Immature natural killer cell (primary cell): ENCODE measurements around the gene NUCKS1. TPM values are rescaled to one million over a fixed set of nuclear protein-coding genes. Genes with fewer than 3 reads are reported as not detected.

Experiments
- DNase-seq, 3 donors: peaks; one replicate each; pipeline ENCODE4 v3.0.0; 2022; ENCODE audit warnings: mixed read lengths in 1 of 3
- H3K27ac Mint-ChIP-seq, 6 donors: one replicate each; pipeline ENCODE4 v1.8.0; 2020; ENCODE audit warnings: mixed read lengths in 6 of 6, mild to moderate bottlenecking in 5 of 6, inconsistent platforms in 4 of 6, moderate library complexity in 3 of 6
- H3K27me3 Mint-ChIP-seq, 3 donors: one replicate each; pipeline ENCODE4 v1.8.0; 2020 to 2021; ENCODE audit warnings: low read depth in 3 of 3, mild to moderate bottlenecking in 3 of 3, mixed read lengths in 3 of 3, moderate library complexity in 3 of 3, inconsistent platforms in 1 of 3
- H3K36me3 Mint-ChIP-seq, 3 donors: one replicate each; pipeline ENCODE4 v1.8.0; 2020; ENCODE audit warnings: mixed read lengths in 3 of 3, inconsistent platforms in 2 of 3, mild to moderate bottlenecking in 2 of 3
- H3K4me1 Mint-ChIP-seq, 2 donors: one replicate each; pipeline ENCODE4 v1.8.0; 2020; ENCODE audit warnings: inconsistent platforms in 2 of 2, mild to moderate bottlenecking in 2 of 2, mixed read lengths in 2 of 2, moderate library complexity in 1 of 2
- H3K4me3 Mint-ChIP-seq, 5 donors: one replicate each; pipeline ENCODE4 v1.8.0; 2020; ENCODE audit warnings: mild to moderate bottlenecking in 5 of 5, mixed read lengths in 5 of 5, inconsistent platforms in 3 of 5, moderate library complexity in 3 of 5
- H3K9me3 Mint-ChIP-seq, 6 donors: one replicate each; pipeline ENCODE4 v1.8.0; 2020; ENCODE audit warnings: mild to moderate bottlenecking in 6 of 6, mixed read lengths in 6 of 6, inconsistent platforms in 4 of 6, moderate library complexity in 3 of 6
- polyA plus RNA-seq, 3 donors: library from polyadenylated mRNA; unstranded; fragments of 300-500 nt; fragmentation: Illumina TruSeq; gene quantifications; one replicate each; pipeline ENCODE4 v1.2.3, GENCODE V29; 2021

NUCKS1 gene
- polyA plus RNA-seq, 3 donors from 2014 or later = 7.8 to 20.3 (median 18.9) TPM

GRCh38 chr1:205663286-205663936, 86.6 kb downstream of the NUCKS1 start:
- Mint-ChIP-seq H3K9me3 (peaks cover 0 to 2% (median 0%) of the 10 kb centered on the region in 6 donors), H3K4me3 (no peak overlapping the region)

More at GRCh38 chr1:205663286-205663936, 86.6 kb downstream of the NUCKS1 start:
- Mint-ChIP-seq H3K4me1 (no peaks in the 10 kb centered on the region), H3K27ac (no peak overlapping the region), H3K36me3 (no peaks in the 10 kb centered on the region), H3K27me3 (peaks cover 2 to 3% (median 3%) of the 10 kb centered on the region in 3 donors)
- no peak for DNase-seq

Other genes starting within 250 kb of the NUCKS1 start
- gene CDK18, start 245.5 kb downstream of the NUCKS1 start, polyA plus RNA-seq = under 1 TPM in 2 of 3 donors, not detected in 1; 0.61 to 0.74 TPM
- 1 to 10 TPM; 2.8 to 5.7 (median 3.0) TPM for gene ELK4, start 118.2 kb downstream of the NUCKS1 start, polyA plus RNA-seq
- not detected for gene SLC45A3, start 69.7 kb downstream of the NUCKS1 start, polyA plus RNA-seq
- gene RAB29, start 25.3 kb upstream of the NUCKS1 start, polyA plus RNA-seq = 100 to 1,000 TPM; 156 to 206 (median 197) TPM
- 10 to 100 TPM in 1 of 3 donors, 1 to 10 TPM in 2; 5.2 to 14.9 (median 6.4) TPM for gene SLC41A1, start 63.0 kb upstream of the NUCKS1 start, polyA plus RNA-seq
- gene PM20D1, start 100.0 kb upstream of the NUCKS1 start, polyA plus RNA-seq = 1 to 10 TPM; 1.9 to 3.1 (median 2.6) TPM
- gene SLC26A9, start 193.3 kb upstream of the NUCKS1 start, polyA plus RNA-seq = not detected